IMR-90 (cell line): Measurements from ENCODE around the gene PROM2. TPM values are rescaled to one million over a fixed set of nuclear protein-coding genes. Genes with fewer than 3 reads are reported as not detected.

Source experiments
- ATAC-seq: fragments of 200-7000 bp; cut with Tn5 transposase; 2 replicates; pipeline ENCODE4 v1.9.1; 2020; ENCODE audit warnings: low read depth, mild to moderate bottlenecking, moderate library complexity
- BruUV-seq: library from RNA; stranded (reverse); fragments of 400-500 nt; replicated peaks from 2 replicates; lab custom pipeline; 2021; lab: Mats Ljungman, UMichigan
- CTCF ChIA-PET: fragments of 300-600 bp; formaldehyde crosslinking; extraction: SDS; loops from one replicate; lab custom pipeline; 2021; ENCODE audit warnings: antibody characterized with exemption; lab: Yijun Ruan, JAX
- POLR2A ChIA-PET: fragments of 300-600 bp; sonication (Branson Sonifier 250); formaldehyde crosslinking; loops from one replicate; lab custom pipeline; 2022; ENCODE audit warnings: antibody characterized with exemption; ENCODE audit not compliant: unreplicated experiment; lab: Charles Lee
- DNase-seq: peaks from one replicate; pipeline ENCODE4 v3.0.0; 2013
- H2AFZ ChIP-seq: replicated peaks from 2 replicates; pipeline ENCODE3; 2013; ENCODE audit warnings: low read length, mild to moderate bottlenecking; ENCODE audit not compliant: poor library complexity
- H2AK5ac ChIP-seq: 2 replicates; pipeline ENCODE4 v1.6.1; 2013; ENCODE audit warnings: low read depth, low read length, inconsistent platforms
- H2AK9ac ChIP-seq: replicated peaks from 2 replicates; pipeline ENCODE3; 2013; ENCODE audit warnings: mild to moderate bottlenecking, low read depth, low read length, moderate library complexity; ENCODE audit not compliant: poor library complexity
- H2BK120ac ChIP-seq: 2 replicates; pipeline ENCODE4 v1.6.1; 2013; ENCODE audit warnings: low read depth, low read length, inconsistent platforms
- H2BK15ac ChIP-seq: 3 replicates; pipeline ENCODE4 v1.6.1; 2013; ENCODE audit warnings: low read depth, low read length, inconsistent platforms
- H2BK20ac ChIP-seq: 2 replicates; pipeline ENCODE4 v1.6.1; 2013; ENCODE audit warnings: low read depth, mild to moderate bottlenecking, inconsistent platforms, low read length, moderate library complexity
- H2BK5ac ChIP-seq: 2 replicates; pipeline ENCODE4 v1.6.1; 2013; ENCODE audit warnings: mild to moderate bottlenecking, low read depth, low read length, inconsistent platforms; ENCODE audit not compliant: poor library complexity, severe bottlenecking
- H3K14ac ChIP-seq: replicated peaks from 2 replicates; pipeline ENCODE4 v1.6.1; 2013; ENCODE audit warnings: low read depth, low read length, inconsistent platforms
- H3K18ac ChIP-seq: 2 replicates; pipeline ENCODE4 v1.6.1; 2013; ENCODE audit warnings: low read depth, low read length, control low read depth
- H3K23ac ChIP-seq: 2 replicates; pipeline ENCODE4 v1.6.1; 2013; ENCODE audit warnings: low read depth, low read length, inconsistent platforms
- H3K27ac ChIP-seq: 2 replicates; pipeline ENCODE4 v1.5.1; 2013; ENCODE audit warnings: mild to moderate bottlenecking, control low read depth, low read length; ENCODE audit not compliant: insufficient read depth
- H3K27me3 ChIP-seq: 2 replicates; pipeline ENCODE4 v1.6.1; 2013; ENCODE audit warnings: low read length; ENCODE audit not compliant: control insufficient read depth, insufficient read depth
- H3K36me3 ChIP-seq: 2 replicates; pipeline ENCODE4 v1.6.1; 2013; ENCODE audit warnings: low read length, mixed read lengths; ENCODE audit not compliant: control insufficient read depth, insufficient read depth
- H3K4ac ChIP-seq: 2 replicates; pipeline ENCODE4 v1.6.1; 2013; ENCODE audit warnings: low read depth, low read length, inconsistent platforms
- H3K4me1 ChIP-seq: 2 replicates; pipeline ENCODE4 v1.6.1; 2013; ENCODE audit warnings: low read length, mixed read lengths; ENCODE audit not compliant: control insufficient read depth, insufficient read depth
- H3K4me2 ChIP-seq: 2 replicates; pipeline ENCODE4 v1.6.1; 2013; ENCODE audit warnings: low read depth, mild to moderate bottlenecking, control low read depth, low read length, moderate library complexity
- H3K4me3 ChIP-seq: 2 replicates; pipeline ENCODE4 v1.5.1; 2013; ENCODE audit warnings: low read depth, mild to moderate bottlenecking, control low read depth, low read length, moderate library complexity; ENCODE audit not compliant: insufficient read depth
- H3K56ac ChIP-seq: 2 replicates; pipeline ENCODE4 v1.6.1; 2013; ENCODE audit warnings: low read length, inconsistent platforms; ENCODE audit not compliant: insufficient read depth; ENCODE audit errors: extremely low read depth
- H3K79me1 ChIP-seq, 2 experiments: 2 replicates each; pipeline ENCODE4 v1.6.1; 2013; ENCODE audit warnings: low read length in 2 of 2, inconsistent platforms in 1 of 2, low read depth in 1 of 2
- H3K9ac ChIP-seq: 2 replicates; pipeline ENCODE4 v1.6.1; 2013; ENCODE audit warnings: low read depth, low read length, control low read depth
- H3K9me1 ChIP-seq: 2 replicates; pipeline ENCODE4 v1.6.1; 2013; ENCODE audit warnings: low read length, inconsistent platforms; ENCODE audit not compliant: insufficient read depth
- H3K9me3 ChIP-seq: 2 replicates; pipeline ENCODE4 v1.6.1; 2013; ENCODE audit warnings: low read length; ENCODE audit not compliant: control insufficient read depth, insufficient read depth
- H4K20me1 ChIP-seq: 2 replicates; pipeline ENCODE4 v1.6.1; 2013; ENCODE audit warnings: low read length, inconsistent platforms; ENCODE audit not compliant: insufficient read depth
- H4K5ac ChIP-seq: 2 replicates; pipeline ENCODE4 v1.6.1; 2013; ENCODE audit warnings: mild to moderate bottlenecking, low read depth, low read length, control low read depth
- H4K8ac ChIP-seq, 2 experiments: 2 replicates each; pipeline ENCODE4 v1.6.1; 2013; ENCODE audit warnings: low read depth in 2 of 2, low read length in 2 of 2, control low read depth in 1 of 2, inconsistent platforms in 1 of 2
- H4K91ac ChIP-seq: 2 replicates; pipeline ENCODE4 v1.6.1; 2013; ENCODE audit warnings: low read depth, low read length, inconsistent platforms; ENCODE audit not compliant: insufficient read depth
- RAD21 ChIP-seq: IDR thresholded peaks from 2 replicates; pipeline ENCODE4 v1.6.1; 2012; ENCODE audit warnings: low read length, improper control_type of control experiment
- SMC3 ChIP-seq: fragments of 150-350 bp; IDR thresholded peaks from 2 replicates; pipeline ENCODE4 v1.6.1; 2016; ENCODE audit warnings: low read depth, mild to moderate bottlenecking, antibody characterized with exemption, low read length, moderate library complexity
- WGBS, 2 experiments: methylation state at CpG; one replicate each; pipeline versions ENCODE4 v1.1.5 to v1.1.7; 2013; ENCODE audit warnings: missing lambda C conversion rate in 2 of 2; ENCODE audit not compliant: insufficient read length in 1 of 2; ENCODE audit errors: extremely low coverage in 2 of 2; 5-methylcytosine and 5-hydroxymethylcytosine counted together
- dilution Hi-C: fragments of 300-500 bp; cut with HindIII; formaldehyde crosslinking; loops from one replicate; pipeline ENCODE4 v1.14.3; 2018; ENCODE audit warnings: low sequenced_read_pairs; ENCODE audit not compliant: unreplicated experiment
- in situ Hi-C: fragments of 300-500 bp; cut with MboI; formaldehyde crosslinking; loops from 3 replicates; pipeline ENCODE4 v1.14.3; 2019; ENCODE audit warnings: low sequenced_read_pairs, inconsistent platforms, mixed read lengths
- intact Hi-C: fragments of 100-400 bp; cut with micrococcal nuclease; formaldehyde crosslinking; loops from 2 replicates; pipeline ENCODE4 v1.10.0; 2022
- polyA plus RNA-seq, 3 experiments: library from polyadenylated mRNA; depleted of rRNA; stranded (reverse); fragments of >200 nt; gene quantifications; 2 replicates each; pipeline ENCODE4 v1.2.3, GENCODE V29; 2012; ENCODE audit warnings: low replicate concordance in 1 of 3
- total RNA-seq: library from RNA; depleted of rRNA; stranded (reverse); fragments of >200 nt; gene quantifications from 2 replicates; pipeline ENCODE4 v1.2.3, GENCODE V29; 2012

Gene PROM2
- total and polyA plus RNA-seq, 2 of the 4 experiments (the other 2 are of a cell fraction) = 0.26 TPM; not detected in 1

- Histone ChIP-seq H3K4ac (no peak overlapping the region), H4K91ac (no peak overlapping the region), H2AK9ac (peak overlapping the region; percentile 72), H3K18ac (no peak overlapping the region), H4K20me1 (no peaks in the 10 kb centered on the region), H3K9me3 (no peaks in the 10 kb centered on the region), H3K27me3 (no peaks in the 10 kb centered on the region), H4K8ac (no peak overlapping the region), H3K14ac (no peak overlapping the region), H2BK120ac (no peak overlapping the region), H3K9ac (no peak overlapping the region), H3K4me1 (peaks cover 7% of the 10 kb centered on the region; the same call in 1 of the 2 replicates), H3K4me2 (no peak overlapping the region), H2AFZ (peak overlapping the region; percentile 76), H2BK15ac (no peak overlapping the region), H3K56ac (no peak overlapping the region), H2BK5ac (no peak overlapping the region), H2BK20ac (no peak overlapping the region), H4K5ac (no peak overlapping the region), H2AK5ac (no peak overlapping the region; the same call in 1 of the 2 replicates), H3K79me1 (no peaks in the 10 kb centered on the region), H3K27ac (no peak overlapping the region), H3K36me3 (no peaks in the 10 kb centered on the region), H3K4me3 (no peak overlapping the region), H3K23ac (no peak overlapping the region), H3K9me1 (no peaks in the 10 kb centered on the region)
- ChIA-PET POLR2A (no interaction called here), CTCF (interaction anchor here (2.0 kb wide), 1 partner anchor 16 kb away, joined by 4 read pairs; no protein-coding TSS in a partner anchor)
- TF ChIP-seq SMC3 (no peak), RAD21 (no peak)
- WGBS, 2 experiments = 55% methylated on average over 5 of the region's 15 CpGs; no CpG with 5 or more reads in 1 of the 2 experiments
- in situ Hi-C loops (no loop called here), intact Hi-C loops (no loop called here), dilution Hi-C loops (no loop called here)
- ATAC-seq (peak; percentile 83), DNase-seq (peak; percentile 18)
- BruUV-seq = no TSS peak
These were observed 54.3 kb downstream of the PROM2 start for GRCh38 chr2:95328358-95329125.
